IgD-negative memory B cell (primary cell): ENCODE results near the gene TAF11L11. TPM values are rescaled to one million over a fixed set of nuclear protein-coding genes. Genes with fewer than 3 reads are reported as not detected.
"Not testable (repeated sequence)": the region's sequence is repeated elsewhere in the genome, so short reads cannot be mapped to it uniquely, and the experiment has no call there.

Experiments used
- H3K27ac Mint-ChIP-seq, 3 donors: one replicate each; pipeline ENCODE4 v1.8.0; 2020 to 2022; ENCODE audit warnings: mild to moderate bottlenecking in 3 of 3, mixed read lengths in 3 of 3, moderate library complexity in 1 of 3
- H3K27me3 Mint-ChIP-seq: one replicate; pipeline ENCODE4 v1.8.0; 2021; ENCODE audit warnings: mixed read lengths
- H3K36me3 Mint-ChIP-seq: one replicate; pipeline ENCODE4 v1.8.0; 2020; ENCODE audit warnings: mild to moderate bottlenecking, mixed read lengths
- H3K4me1 Mint-ChIP-seq, 3 donors: one replicate each; pipeline ENCODE4 v1.8.0; 2020 to 2022; ENCODE audit warnings: mixed read lengths in 3 of 3, mild to moderate bottlenecking in 1 of 3
- H3K4me3 Mint-ChIP-seq, 4 donors: one replicate each; pipeline ENCODE4 v1.8.0; 2020 to 2022; ENCODE audit warnings: mild to moderate bottlenecking in 4 of 4, mixed read lengths in 4 of 4, moderate library complexity in 3 of 4
- H3K9me3 Mint-ChIP-seq, 3 donors: one replicate each; pipeline ENCODE4 v1.8.0; 2020 to 2021; ENCODE audit warnings: mixed read lengths in 3 of 3, mild to moderate bottlenecking in 1 of 3
- polyA plus RNA-seq: library from polyadenylated mRNA; unstranded; fragments of 300-500 nt; fragmentation: Illumina TruSeq; gene quantifications from one replicate; pipeline ENCODE4 v1.2.3, GENCODE V29; 2021

Gene TAF11L11
- polyA plus RNA-seq: not detected

- H3K27ac Mint-ChIP-seq, H3K9me3 Mint-ChIP-seq, H3K4me3 Mint-ChIP-seq, H3K27me3 Mint-ChIP-seq, H3K36me3 Mint-ChIP-seq, H3K4me1 Mint-ChIP-seq: not testable (repeated sequence)
Observed at GRCh38 chr5:17603880-17604279, at the start of gene TAF11L11. Gene TAF11L11 (plus strand): TSS chr5:17604183.

GRCh38 chr5:17585658-17586057 is 18.3 kb upstream of the TAF11L11 start, which contains the start of gene TAF11L7:
Gene TAF11L7 (minus strand): TSS chr5:17585758.
- H3K4me3 Mint-ChIP-seq, H3K27ac Mint-ChIP-seq, H3K4me1 Mint-ChIP-seq, H3K36me3 Mint-ChIP-seq, H3K27me3 Mint-ChIP-seq, H3K9me3 Mint-ChIP-seq: not testable (repeated sequence)

- not testable (repeated sequence) for H3K9me3 Mint-ChIP-seq, H3K27me3 Mint-ChIP-seq, H3K4me3 Mint-ChIP-seq, H3K36me3 Mint-ChIP-seq, H3K27ac Mint-ChIP-seq, H3K4me1 Mint-ChIP-seq
Observed at GRCh38 chr5:17590860-17591259, 13.1 kb upstream of the TAF11L11 start, which contains the start of gene TAF11L8. Gene TAF11L8 (minus strand): TSS chr5:17590960.

GRCh38 chr5:17594255-17594654 is 9.7 kb upstream of the TAF11L11 start, which contains the start of gene TAF11L9:
Gene TAF11L9 (minus strand): TSS chr5:17594394.
- H3K27me3 Mint-ChIP-seq, H3K4me1 Mint-ChIP-seq, H3K27ac Mint-ChIP-seq, H3K4me3 Mint-ChIP-seq, H3K9me3 Mint-ChIP-seq, H3K36me3 Mint-ChIP-seq: not testable (repeated sequence)

- H3K27me3 Mint-ChIP-seq, H3K4me3 Mint-ChIP-seq, H3K27ac Mint-ChIP-seq, H3K4me1 Mint-ChIP-seq, H3K36me3 Mint-ChIP-seq, H3K9me3 Mint-ChIP-seq: not testable (repeated sequence)
Observed at GRCh38 chr5:17597728-17598127, 6.3 kb upstream of the TAF11L11 start, which contains the start of gene TAF11L10. Gene TAF11L10 (minus strand): TSS chr5:17597828.

- Mint-ChIP-seq H3K27me3 (no peaks in the 10 kb centered on the region), H3K27ac (no peak overlapping the region), H3K9me3 (peaks cover 0 to 2% (median 0%) of the 10 kb centered on the region in 3 donors)
Observed at GRCh38 chr5:17604951-17605350, 968 bp downstream of the TAF11L11 start.

GRCh38 chr5:17607461-17607860 is 3.5 kb downstream of the TAF11L11 start:
- H3K27ac Mint-ChIP-seq, H3K4me1 Mint-ChIP-seq, H3K36me3 Mint-ChIP-seq, H3K4me3 Mint-ChIP-seq, H3K27me3 Mint-ChIP-seq, H3K9me3 Mint-ChIP-seq: not testable (repeated sequence)

More at GRCh38 chr5:17604951-17605350, 968 bp downstream of the TAF11L11 start:
- no peak overlapping the region for H3K4me3 Mint-ChIP-seq
- H3K36me3 Mint-ChIP-seq: no peaks in the 10 kb centered on the region
- peaks cover 0 to 1% (median 0%) of the 10 kb centered on the region in 3 donors for H3K4me1 Mint-ChIP-seq

GRCh38 chr5:17610092-17610491 is 6.1 kb downstream of the TAF11L11 start, which contains the start of gene TAF11L12:
Gene TAF11L12 (plus strand): TSS chr5:17610392.
- not testable (repeated sequence) for H3K9me3 Mint-ChIP-seq

GRCh38 chr5:17614872-17615605 is 11.1 kb downstream of the TAF11L11 start:
- Mint-ChIP-seq H3K4me3 (no peak overlapping the region), H3K27me3 (no peaks in the 10 kb centered on the region), H3K36me3 (no peaks in the 10 kb centered on the region), H3K27ac (no peak overlapping the region), H3K4me1 (no peaks in the 10 kb centered on the region), H3K9me3 (peaks cover 0 to 1% (median 0%) of the 10 kb centered on the region in 3 donors)

More at GRCh38 chr5:17610092-17610491, 6.1 kb downstream of the TAF11L11 start, which contains the start of gene TAF11L12:
- H3K27ac Mint-ChIP-seq, H3K4me1 Mint-ChIP-seq, H3K4me3 Mint-ChIP-seq, H3K27me3 Mint-ChIP-seq, H3K36me3 Mint-ChIP-seq: not testable (repeated sequence)

GRCh38 chr5:17619354-17619753 is 15.4 kb downstream of the TAF11L11 start:
- no peaks in the 10 kb centered on the region for H3K36me3 Mint-ChIP-seq
- H3K9me3 Mint-ChIP-seq: peaks cover 0 to 5% (median 0%) of the 10 kb centered on the region in 3 donors
- no peaks in the 10 kb centered on the region for H3K27me3 Mint-ChIP-seq
- H3K4me1 Mint-ChIP-seq: no peaks in the 10 kb centered on the region
- H3K4me3 Mint-ChIP-seq: no peak overlapping the region
- H3K27ac Mint-ChIP-seq: no peak overlapping the region

- H3K36me3 Mint-ChIP-seq: no peaks in the 10 kb centered on the region
- H3K4me3 Mint-ChIP-seq: no peak overlapping the region
- H3K27ac Mint-ChIP-seq: no peak overlapping the region
Observed at GRCh38 chr5:17620627-17621026, 16.6 kb downstream of the TAF11L11 start.

GRCh38 chr5:17625686-17626085 is 21.7 kb downstream of the TAF11L11 start:
- H3K36me3 Mint-ChIP-seq: no peaks in the 10 kb centered on the region
- no peak overlapping the region for H3K27ac Mint-ChIP-seq
- H3K4me1 Mint-ChIP-seq: no peaks in the 10 kb centered on the region
- no peaks in the 10 kb centered on the region for H3K27me3 Mint-ChIP-seq
- H3K4me3 Mint-ChIP-seq: no peak overlapping the region
- H3K9me3 Mint-ChIP-seq: peaks cover 0 to 5% (median 0%) of the 10 kb centered on the region in 3 donors

More at GRCh38 chr5:17620627-17621026, 16.6 kb downstream of the TAF11L11 start:
- H3K9me3 Mint-ChIP-seq: peaks cover 0 to 5% (median 0%) of the 10 kb centered on the region in 3 donors
- H3K27me3 Mint-ChIP-seq: no peaks in the 10 kb centered on the region
- no peaks in the 10 kb centered on the region for H3K4me1 Mint-ChIP-seq

GRCh38 chr5:17631788-17632187 is 27.8 kb downstream of the TAF11L11 start, which contains the start of gene TAF11L13:
Gene TAF11L13 (plus strand): TSS chr5:17632088.
- H3K27me3 Mint-ChIP-seq, H3K27ac Mint-ChIP-seq, H3K9me3 Mint-ChIP-seq, H3K36me3 Mint-ChIP-seq, H3K4me3 Mint-ChIP-seq, H3K4me1 Mint-ChIP-seq: not testable (repeated sequence)

- Mint-ChIP-seq H3K36me3 (no peaks in the 10 kb centered on the region), H3K27ac (no peak within 1 kb of the TSS), H3K9me3 (peaks cover 0 to 5% (median 0%) of the 10 kb centered on the region in 3 donors), H3K4me3 (no peak within 1 kb of the TSS), H3K4me1 (peaks cover 0 to 1% (median 0%) of the 10 kb centered on the region in 3 donors), H3K27me3 (no peaks in the 10 kb centered on the region)
Observed at GRCh38 chr5:17634160-17634559, 30.2 kb downstream of the TAF11L11 start, which contains the start of gene TAF11L14. Gene TAF11L14 (plus strand): TSS chr5:17634460.

GRCh38 chr5:17649232-17649631 is 45.2 kb downstream of the TAF11L11 start:
- H3K4me1 Mint-ChIP-seq, H3K27me3 Mint-ChIP-seq, H3K9me3 Mint-ChIP-seq, H3K27ac Mint-ChIP-seq, H3K36me3 Mint-ChIP-seq, H3K4me3 Mint-ChIP-seq: not testable (repeated sequence)

- H3K9me3 Mint-ChIP-seq, H3K4me3 Mint-ChIP-seq, H3K27ac Mint-ChIP-seq, H3K4me1 Mint-ChIP-seq, H3K36me3 Mint-ChIP-seq, H3K27me3 Mint-ChIP-seq: not testable (repeated sequence)
Observed at GRCh38 chr5:17655201-17655759, 51.3 kb downstream of the TAF11L11 start.
